Transverse colon (tissue), 4 donors: ENCODE data around the gene ESYT3. TPM values are rescaled to one million over a fixed set of nuclear protein-coding genes. Genes with fewer than 3 reads are reported as not detected.

ENCODE experiments used
- DNase-seq: peaks from one replicate; pipeline ENCODE4 v3.0.0-alpha.2; 2019
- H3K27ac ChIP-seq, 4 donors: fragments of 200-600 bp; sonication (generic); 2 replicates each; pipeline ENCODE4 v1.5.1; 2016 to 2018; ENCODE audit warnings: inconsistent platforms in 4 of 4
- H3K27me3 ChIP-seq: fragments of 200-600 bp; sonication (generic); 2 replicates; pipeline ENCODE4 v1.5.1; 2017; ENCODE audit warnings: inconsistent platforms
- H3K36me3 ChIP-seq, 4 donors: fragments of 200-600 bp; sonication (generic); 2 replicates each; pipeline ENCODE4 v1.5.1; 2017 to 2019; ENCODE audit warnings: inconsistent platforms in 4 of 4
- H3K4me1 ChIP-seq, 4 donors: fragments of 200-600 bp; sonication (generic); 2 replicates each; pipeline ENCODE4 v1.5.1; 2017 to 2020; ENCODE audit warnings: inconsistent platforms in 4 of 4
- H3K4me3 ChIP-seq, 4 donors: fragments of 200-600 bp; sonication (generic); 1 replicate in 1 of 4; 2 replicates in 3 of 4; pipeline versions ENCODE4 v1.5.1 to v1.6.1; 2017 to 2019; ENCODE audit warnings: inconsistent platforms in 4 of 4
- H3K9me3 ChIP-seq, 2 donors: fragments of 200-600 bp; sonication (generic); 2 replicates each; pipeline ENCODE4 v1.5.1; 2017 to 2019; ENCODE audit warnings: inconsistent platforms in 2 of 2
- CTCF ChIP-seq, 5 experiments: fragments of 200-600 bp in 3 of 5; fragments of 450-650 bp in 2 of 5; sonication (generic) in 3 of 5; IDR thresholded peaks; 1 replicate in 2 of 5; 2 replicates in 3 of 5; pipeline ENCODE4 v1.5.1; 2016 to 2017; ENCODE audit warnings: antibody characterized with exemption in 5 of 5, inconsistent platforms in 3 of 5, mild to moderate bottlenecking in 2 of 5, moderate library complexity in 1 of 5
- EP300 ChIP-seq: sonication (generic); formaldehyde crosslinking; IDR thresholded peaks from one replicate; pipeline ENCODE4 v1.6.1; 2017; ENCODE audit warnings: antibody characterized with exemption, low read depth
- POLR2A ChIP-seq: fragments of 450-650 bp; IDR thresholded peaks from one replicate; pipeline ENCODE4 v1.6.1; 2016; ENCODE audit warnings: antibody characterized with exemption, mild to moderate bottlenecking, moderate library complexity
- POLR2AphosphoS5 ChIP-seq, 3 donors: sonication (generic); formaldehyde crosslinking; IDR thresholded peaks; one replicate each; pipeline ENCODE4 v1.6.1; 2016; ENCODE audit warnings: antibody characterized with exemption in 3 of 3
- WGBS, 2 donors: methylation state at CpG; one replicate each; pipeline ENCODE4 v1.1.5; 2018; ENCODE audit warnings: low coverage in 1 of 2; 5-methylcytosine and 5-hydroxymethylcytosine counted together
- in situ Hi-C, 4 donors: fragments of 200-750 bp; cut with MboI; loops; one replicate each; pipeline versions ENCODE4 v1.15.0 to v1.15.1; 2017; ENCODE audit warnings: low sequenced_read_pairs in 3 of 4, low pct_ligation_motif_present in 1 of 4, low pct_unique_long_range_greater_than_20kb in 1 of 4
- intact Hi-C: fragments of 100-400 bp; cut with DNase I; formaldehyde crosslinking; loops from one replicate; pipeline ENCODE4 v1.15.1; 2023; ENCODE audit warnings: low total_unique reads
- total RNA-seq, 4 donors: library from RNA; depleted of rRNA; stranded (reverse); fragments of >200 nt; gene quantifications; one replicate each; pipeline ENCODE4 v1.1.0, GENCODE V29; 2016

ESYT3 gene
- total RNA-seq, 4 donors from 2014 or later: 0.60 to 6.0 (median 2.8) TPM

GRCh38 chr3:138400651-138401070, 33.8 kb upstream of the ESYT3 start:
- no peak for DNase-seq
- TF ChIP-seq POLR2A: no peak
- TF ChIP-seq POLR2AphosphoS5 (IDR thresholded peaks at IDR 0.05): no peak
- no peak for TF ChIP-seq CTCF (IDR thresholded peaks at IDR 0.05)
- TF ChIP-seq EP300: no peak
- Histone ChIP-seq H3K27me3 (no peaks in the 10 kb centered on the region), H3K4me1 (no peaks in the 10 kb centered on the region), H3K9me3 (no peaks in the 10 kb centered on the region), H3K36me3 (no peaks in the 10 kb centered on the region), H3K4me3 (no peak overlapping the region), H3K27ac (no peak overlapping the region)
- intact Hi-C loops: no loop called here
- in situ Hi-C loops: loop anchor here in 2 of 4 donors (25.0 kb wide), 2 partner anchors 537 to 912 kb away; partner anchors contain the start of genes FOXL2 (in 1 of the 2) and FOXL2NB (in 1 of the 2)
- WGBS, 2 donors: 65 to 75% methylated on average over 2 of the region's 2 CpGs

GRCh38 chr3:138401834-138402233, 32.6 kb upstream of the ESYT3 start:
- TF ChIP-seq POLR2A: no peak
- TF ChIP-seq POLR2AphosphoS5 (IDR thresholded peaks at IDR 0.05): no peak
- TF ChIP-seq CTCF (IDR thresholded peaks at IDR 0.05): no peak
- no peak for TF ChIP-seq EP300
- Histone ChIP-seq H3K27me3 (no peaks in the 10 kb centered on the region), H3K36me3 (no peaks in the 10 kb centered on the region), H3K4me1 (no peaks in the 10 kb centered on the region), H3K27ac (no peak overlapping the region), H3K4me3 (no peak overlapping the region), H3K9me3 (no peaks in the 10 kb centered on the region)
- DNase-seq: no peak
- WGBS, 2 donors: 58 to 86% methylated on average over 2 to 7 of the region's 7 CpGs
- intact Hi-C loops: no loop called here
- in situ Hi-C loops: loop anchor here in 2 of 4 donors (25.0 kb wide), 2 partner anchors 535 to 910 kb away; partner anchors contain the start of genes FOXL2 (in 1 of the 2) and FOXL2NB (in 1 of the 2)

- 76 to 86% methylated on average over 6 of the region's 6 CpGs for WGBS, 2 donors
- Histone ChIP-seq H3K27me3 (no peaks in the 10 kb centered on the region), H3K9me3 (no peaks in the 10 kb centered on the region), H3K27ac (no peak overlapping the region), H3K4me1 (no peaks in the 10 kb centered on the region), H3K36me3 (no peaks in the 10 kb centered on the region), H3K4me3 (no peak overlapping the region)
- TF ChIP-seq POLR2A (no peak), CTCF (IDR thresholded peaks at IDR 0.05) (no peak), POLR2AphosphoS5 (IDR thresholded peaks at IDR 0.05) (no peak), EP300 (no peak)
- in situ Hi-C loops (loop anchor here in 2 of 4 donors (25.0 kb wide), 2 partner anchors 533 to 908 kb away; partner anchors contain the start of genes FOXL2 (in 1 of the 2) and FOXL2NB (in 1 of the 2)), intact Hi-C loops (no loop called here)
- no peak for DNase-seq
Observed at GRCh38 chr3:138404121-138404520, 30.3 kb upstream of the ESYT3 start.

- intact Hi-C loops (no loop called here), in situ Hi-C loops (loop anchor here in 2 of 4 donors (25.0 kb wide), 2 partner anchors 532 to 907 kb away; partner anchors contain the start of genes FOXL2 (in 1 of the 2) and FOXL2NB (in 1 of the 2))
- Histone ChIP-seq H3K27ac (no peak overlapping the region), H3K4me1 (no peaks in the 10 kb centered on the region), H3K27me3 (no peaks in the 10 kb centered on the region), H3K4me3 (no peak overlapping the region), H3K9me3 (no peaks in the 10 kb centered on the region), H3K36me3 (no peaks in the 10 kb centered on the region)
- DNase-seq: no peak
- WGBS, 2 donors: 79 to 84% methylated on average over 3 to 7 of the region's 7 CpGs
- TF ChIP-seq EP300: no peak
- no peak for TF ChIP-seq CTCF (IDR thresholded peaks at IDR 0.05)
- TF ChIP-seq POLR2AphosphoS5 (IDR thresholded peaks at IDR 0.05): no peak
- TF ChIP-seq POLR2A: no peak
Observed at GRCh38 chr3:138405001-138405400, 29.4 kb upstream of the ESYT3 start.
